Tibial nerve (tissue), 4 donors: ENCODE data around the gene CCDC74B.
"Not testable (repeated sequence)": the region's sequence is repeated elsewhere in the genome, so short reads cannot be mapped to it uniquely, and the experiment has no call there.

Experiments
- CTCF ChIP-seq, 5 experiments: fragments of 200-600 bp in 3 of 5; fragments of 450-650 bp in 2 of 5; sonication (generic) in 3 of 5; IDR thresholded peaks; one replicate each; pipeline ENCODE4 v1.5.1; 2016 to 2019; ENCODE audit warnings: antibody characterized with exemption in 5 of 5, mild to moderate bottlenecking in 3 of 5, moderate library complexity in 2 of 5
- EP300 ChIP-seq, 2 donors: sonication (generic); formaldehyde crosslinking; IDR thresholded peaks; one replicate each; pipeline ENCODE4 v1.6.1; 2017; ENCODE audit warnings: antibody characterized with exemption in 2 of 2, mild to moderate bottlenecking in 1 of 2
- POLR2A ChIP-seq, 2 donors: fragments of 450-650 bp; IDR thresholded peaks; one replicate each; pipeline ENCODE4 v1.6.1; 2017; ENCODE audit warnings: antibody characterized with exemption in 2 of 2, mild to moderate bottlenecking in 2 of 2, moderate library complexity in 2 of 2

GRCh38 chr2:130157825-130158514 is 13.1 kb upstream of the CCDC74B start:
- TF ChIP-seq POLR2A, CTCF, EP300 (IDR thresholded peaks at IDR 0.05): not testable (repeated sequence)
